Loucy (cell line): ENCODE data around the gene SMYD4.
"Not testable (repeated sequence)": the region's sequence is repeated elsewhere in the genome, so short reads cannot be mapped to it uniquely, and the experiment has no call there.

Experiments
- H2AFZ ChIP-seq: fragments of 200-600 bp; sonication (generic); 2 replicates; pipeline ENCODE4 v1.6.0; 2016; ENCODE audit warnings: antibody characterized with exemption, mild to moderate bottlenecking, low read length, moderate library complexity
- H3F3A ChIP-seq: fragments of 200-600 bp; 2 replicates; pipeline ENCODE4 v1.6.0; 2016; ENCODE audit warnings: antibody characterized with exemption, low read depth, mild to moderate bottlenecking
- H3K27me3 ChIP-seq: fragments of 200-600 bp; sonication (generic); 2 replicates; pipeline ENCODE4 v1.6.1; 2014; ENCODE audit warnings: low read length, mild to moderate bottlenecking; ENCODE audit not compliant: insufficient read depth, poor library complexity, severe bottlenecking
- H3K36me3 ChIP-seq: fragments of 200-600 bp; sonication (generic); 2 replicates; pipeline ENCODE4 v1.6.1; 2016; ENCODE audit warnings: low read length; ENCODE audit not compliant: insufficient read depth
- H3K4me1 ChIP-seq: fragments of 200-600 bp; sonication (generic); 2 replicates; pipeline ENCODE4 v1.5.1; 2014; ENCODE audit warnings: low read length, mild to moderate bottlenecking; ENCODE audit not compliant: insufficient read depth, poor library complexity, severe bottlenecking
- H3K4me2 ChIP-seq: fragments of 200-600 bp; sonication (generic); 2 replicates; pipeline ENCODE4 v1.6.0; 2014; ENCODE audit warnings: antibody characterized with exemption, low read length, low read depth, mild to moderate bottlenecking; ENCODE audit not compliant: poor library complexity, severe bottlenecking
- H3K4me3 ChIP-seq: fragments of 200-600 bp; sonication (generic); 2 replicates; pipeline ENCODE4 v1.5.1; 2014; ENCODE audit warnings: low read length, mild to moderate bottlenecking, mixed read lengths; ENCODE audit not compliant: poor library complexity, severe bottlenecking
- H3K79me2 ChIP-seq: fragments of 200-600 bp; sonication (generic); 2 replicates; pipeline ENCODE4 v1.6.1; 2014; ENCODE audit warnings: low read length; ENCODE audit not compliant: insufficient read depth
- H3K9ac ChIP-seq: fragments of 200-600 bp; sonication (generic); 2 replicates; pipeline ENCODE4 v1.6.0; 2014; ENCODE audit warnings: mild to moderate bottlenecking, low read depth, low read length, moderate library complexity; ENCODE audit not compliant: poor library complexity, severe bottlenecking
- H3K9me2 ChIP-seq: fragments of 200-600 bp; sonication (generic); replicated peaks from 2 replicates; pipeline ENCODE4 v1.6.1; 2016; ENCODE audit warnings: low read depth, low read length, mixed read lengths
- H3K9me3 ChIP-seq: fragments of 200-600 bp; sonication (generic); 2 replicates; pipeline ENCODE4 v1.6.1; 2014; ENCODE audit warnings: mild to moderate bottlenecking, antibody characterized with exemption, low read length, low read depth; ENCODE audit not compliant: insufficient read depth
- H4K20me1 ChIP-seq: fragments of 200-600 bp; sonication (generic); 2 replicates; pipeline ENCODE4 v1.6.0; 2014; ENCODE audit warnings: antibody characterized with exemption, low read length, mild to moderate bottlenecking; ENCODE audit not compliant: insufficient read depth, poor library complexity, severe bottlenecking
- CTCF ChIP-seq: fragments of 200-600 bp; sonication (generic); conservative IDR thresholded peaks from 2 replicates; pipeline ENCODE4 v1.5.1; 2014; ENCODE audit warnings: mild to moderate bottlenecking, antibody characterized with exemption, low read length
- EZH2phosphoT487 ChIP-seq: fragments of 200-600 bp; IDR thresholded peaks from 2 replicates; pipeline ENCODE4 v1.6.1; 2018; ENCODE audit warnings: antibody characterized with exemption, mild to moderate bottlenecking, moderate library complexity, borderline replicate concordance

The SMYD4 gene

DNA sequence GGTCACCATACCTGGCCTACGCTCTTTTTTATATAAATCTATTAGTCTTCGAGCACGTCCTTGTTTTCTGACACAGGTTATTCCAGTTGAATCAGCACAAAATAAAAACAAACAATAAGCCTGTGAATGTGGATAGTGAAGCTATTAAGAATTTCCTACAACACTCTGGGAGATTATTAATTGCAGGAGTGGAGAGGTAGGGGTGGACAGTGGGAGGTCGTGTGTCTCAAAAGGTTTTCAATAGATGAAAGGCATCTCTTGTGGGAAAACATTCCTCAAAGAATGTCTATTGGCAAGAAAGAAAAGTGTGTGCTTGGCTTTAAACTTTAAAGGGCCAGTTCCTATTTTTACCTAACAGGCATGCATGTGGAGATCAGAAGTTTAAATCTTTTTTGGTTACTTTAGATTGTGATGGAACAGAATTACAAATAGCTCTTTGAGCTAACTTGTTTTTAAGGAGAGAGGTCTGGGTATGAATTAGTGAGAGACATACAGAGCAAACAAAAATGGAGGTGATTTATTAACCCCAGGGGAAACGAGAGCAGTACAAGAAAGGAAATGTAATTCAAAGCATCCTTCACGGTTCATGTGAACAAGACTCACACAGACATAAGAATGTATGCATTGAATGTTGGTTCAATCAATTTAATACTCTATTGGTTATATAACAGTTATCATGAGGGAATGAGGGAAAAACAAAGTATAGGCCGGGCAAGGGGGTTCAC lies 9.0 kb downstream of the SMYD4 start:
- no peak overlapping the region for H3K4me3 ChIP-seq
- no peak overlapping the region for H2AFZ ChIP-seq
- H3K79me2 ChIP-seq = peaks cover 23% of the 10 kb centered on the region
- H3K4me1 ChIP-seq = peaks cover 17% of the 10 kb centered on the region
- no peaks in the 10 kb centered on the region for H3K9me3 ChIP-seq
- no peak overlapping the region for H3K9ac ChIP-seq
- H3K4me2 ChIP-seq = no peak overlapping the region
- no peaks in the 10 kb centered on the region for H3K9me2 ChIP-seq
- no peaks in the 10 kb centered on the region; the same call in 1 of the 2 replicates for H3K36me3 ChIP-seq
- TF ChIP-seq EZH2phosphoT487 (no peak), CTCF (no peak)
- H3F3A ChIP-seq = no peaks in the 10 kb centered on the region
- no peaks in the 10 kb centered on the region for H4K20me1 ChIP-seq
- H3K27me3 ChIP-seq = no peaks in the 10 kb centered on the region

- TF ChIP-seq CTCF (no peak), EZH2phosphoT487 (no peak)
- peaks cover 2% of the 10 kb centered on the region; the same call in 1 of the 2 replicates for H3K79me2 ChIP-seq
- H3K36me3 ChIP-seq = peaks cover 25% of the 10 kb centered on the region; the same call in 1 of the 2 replicates
Observed at GRCh38 chr17:1813088-1813487, 16.6 kb downstream of the SMYD4 start.

GRCh38 chr17:1810450-1811103 lies 19.1 kb downstream of the SMYD4 start:
- no peak for TF ChIP-seq CTCF
- no peak for TF ChIP-seq EZH2phosphoT487
- Histone ChIP-seq H2AFZ (no peak overlapping the region), H3K27me3 (no peaks in the 10 kb centered on the region), H3F3A (no peaks in the 10 kb centered on the region), H3K4me2 (no peak overlapping the region), H3K36me3 (peaks cover 30% of the 10 kb centered on the region; the same call in 1 of the 2 replicates), H3K9me3 (no peaks in the 10 kb centered on the region), H3K9ac (no peak overlapping the region), H3K79me2 (no peaks in the 10 kb centered on the region), H3K4me3 (no peak overlapping the region), H3K4me1 (no peaks in the 10 kb centered on the region), H3K9me2 (no peaks in the 10 kb centered on the region), H4K20me1 (no peaks in the 10 kb centered on the region)

More at GRCh38 chr17:1813088-1813487, 16.6 kb downstream of the SMYD4 start:
- Histone ChIP-seq H3K9me2 (no peaks in the 10 kb centered on the region), H3K4me1 (no peaks in the 10 kb centered on the region), H3K4me2 (no peak overlapping the region), H4K20me1 (no peaks in the 10 kb centered on the region), H3K9me3 (no peaks in the 10 kb centered on the region), H3K4me3 (no peak overlapping the region), H3F3A (no peaks in the 10 kb centered on the region), H3K27me3 (no peaks in the 10 kb centered on the region), H3K9ac (no peak overlapping the region), H2AFZ (no peak overlapping the region)

DNA sequence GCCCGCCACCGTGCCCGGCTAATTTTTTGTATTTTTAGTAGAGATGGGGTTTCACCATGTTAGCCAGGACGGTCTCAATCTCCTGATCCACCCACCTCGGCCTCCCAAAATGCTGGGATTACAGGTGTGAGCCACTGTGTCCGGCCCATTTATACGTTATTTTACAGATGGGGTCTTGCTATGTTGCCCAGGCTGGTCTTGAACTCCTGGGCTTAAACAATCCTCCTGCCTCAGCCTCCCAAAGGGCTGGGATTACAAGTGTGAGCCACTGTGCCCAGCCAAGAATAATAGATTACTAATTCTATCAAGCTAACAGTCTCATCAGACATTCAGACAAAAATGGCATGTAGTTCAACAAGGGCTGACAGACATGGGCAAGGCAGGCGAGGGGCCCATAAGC lies 19.9 kb downstream of the SMYD4 start:
- H3K9me3 ChIP-seq, H3K4me1 ChIP-seq, H3K27me3 ChIP-seq, H3K79me2 ChIP-seq, H3K4me3 ChIP-seq, H3K9ac ChIP-seq, H3F3A ChIP-seq, H4K20me1 ChIP-seq, H3K9me2 ChIP-seq, H3K4me2 ChIP-seq, H2AFZ ChIP-seq: not testable (repeated sequence)
- H3K36me3 ChIP-seq = peaks cover 30% of the 10 kb centered on the region; the same call in 1 of the 2 replicates
